Epithelial cell of esophagus (primary cell): ENCODE results near the gene GBF1.

Experiments used
- DNase-seq: peaks from one replicate; pipeline ENCODE4 v3.0.0; 2010; ENCODE audit warnings: low read depth
- H3K4me3 ChIP-seq: 2 replicates; pipeline ENCODE4 v1.5.1; 2011; ENCODE audit warnings: mild to moderate bottlenecking, low read length, control low read depth
- TF ChIP-seq, protein P1 (sequence below): IDR thresholded peaks from 2 replicates; pipeline ENCODE4 v1.5.1; 2011; ENCODE audit warnings: low read depth, mild to moderate bottlenecking, low read length, control low read depth, inconsistent platforms; ENCODE audit not compliant: insufficient read depth; ENCODE audit errors: missing control alignments

GBF1 gene

DNA sequence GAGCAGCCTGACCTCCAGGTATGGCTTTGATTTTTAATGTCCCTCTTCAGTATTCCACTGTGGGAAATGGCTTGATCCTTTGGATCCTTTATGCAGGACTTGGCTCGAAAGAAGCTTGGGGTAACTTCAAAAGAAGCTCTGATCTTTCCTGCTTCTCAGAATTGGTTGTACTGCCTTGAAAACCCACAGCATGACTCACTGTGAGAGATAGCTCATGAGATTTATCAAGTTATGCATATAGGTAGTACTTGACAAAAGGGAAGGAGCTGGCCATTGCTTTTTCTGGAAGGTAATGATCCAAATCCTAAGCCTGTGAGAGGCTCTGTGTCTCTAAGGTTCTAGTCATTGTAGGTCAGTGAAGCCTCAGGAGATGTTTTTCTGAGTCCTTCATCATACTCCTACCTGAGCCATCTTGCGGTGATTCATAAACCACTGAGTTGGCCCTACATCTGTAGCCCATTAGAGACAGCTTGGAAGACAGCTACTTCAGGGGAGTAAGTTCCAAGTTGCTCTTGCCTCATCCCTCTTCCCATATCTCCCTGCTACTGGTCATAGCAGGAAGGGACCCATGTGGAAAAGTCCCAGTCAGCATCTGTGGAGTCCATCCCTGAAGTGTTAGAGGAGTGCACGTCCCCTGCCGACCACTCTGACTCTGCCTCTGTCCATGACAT lies 113.5 kb downstream of the GBF1 start:
- no peak for DNase-seq
- no peak overlapping the region for H3K4me3 ChIP-seq
- TF ChIP-seq, protein P1, sequence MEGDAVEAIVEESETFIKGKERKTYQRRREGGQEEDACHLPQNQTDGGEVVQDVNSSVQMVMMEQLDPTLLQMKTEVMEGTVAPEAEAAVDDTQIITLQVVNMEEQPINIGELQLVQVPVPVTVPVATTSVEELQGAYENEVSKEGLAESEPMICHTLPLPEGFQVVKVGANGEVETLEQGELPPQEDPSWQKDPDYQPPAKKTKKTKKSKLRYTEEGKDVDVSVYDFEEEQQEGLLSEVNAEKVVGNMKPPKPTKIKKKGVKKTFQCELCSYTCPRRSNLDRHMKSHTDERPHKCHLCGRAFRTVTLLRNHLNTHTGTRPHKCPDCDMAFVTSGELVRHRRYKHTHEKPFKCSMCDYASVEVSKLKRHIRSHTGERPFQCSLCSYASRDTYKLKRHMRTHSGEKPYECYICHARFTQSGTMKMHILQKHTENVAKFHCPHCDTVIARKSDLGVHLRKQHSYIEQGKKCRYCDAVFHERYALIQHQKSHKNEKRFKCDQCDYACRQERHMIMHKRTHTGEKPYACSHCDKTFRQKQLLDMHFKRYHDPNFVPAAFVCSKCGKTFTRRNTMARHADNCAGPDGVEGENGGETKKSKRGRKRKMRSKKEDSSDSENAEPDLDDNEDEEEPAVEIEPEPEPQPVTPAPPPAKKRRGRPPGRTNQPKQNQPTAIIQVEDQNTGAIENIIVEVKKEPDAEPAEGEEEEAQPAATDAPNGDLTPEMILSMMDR, result no peak

DNA sequence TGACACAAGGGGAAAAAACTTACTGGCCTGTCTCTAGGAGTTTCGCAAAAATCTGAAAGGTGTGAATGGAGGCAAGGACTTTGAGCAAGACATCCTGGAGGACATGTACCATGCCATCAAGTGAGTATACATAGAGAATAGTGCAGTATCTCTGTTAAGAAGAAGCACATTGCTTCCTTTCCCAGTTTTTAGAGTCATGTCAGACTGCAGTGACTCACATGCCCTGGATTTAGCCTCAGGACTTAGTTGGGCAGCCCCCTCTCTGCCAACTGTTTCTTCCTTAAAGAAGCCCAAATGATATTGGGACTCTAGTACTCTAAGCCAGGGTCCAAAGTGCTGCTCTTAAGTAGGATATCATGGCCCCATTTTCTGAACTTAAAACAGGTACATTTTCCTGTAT lies 122.1 kb downstream of the GBF1 start:
- peak; percentile 23 for DNase-seq
- H3K4me3 ChIP-seq, result no peak overlapping the region
- TF ChIP-seq, protein P1, result no peak

DNA sequence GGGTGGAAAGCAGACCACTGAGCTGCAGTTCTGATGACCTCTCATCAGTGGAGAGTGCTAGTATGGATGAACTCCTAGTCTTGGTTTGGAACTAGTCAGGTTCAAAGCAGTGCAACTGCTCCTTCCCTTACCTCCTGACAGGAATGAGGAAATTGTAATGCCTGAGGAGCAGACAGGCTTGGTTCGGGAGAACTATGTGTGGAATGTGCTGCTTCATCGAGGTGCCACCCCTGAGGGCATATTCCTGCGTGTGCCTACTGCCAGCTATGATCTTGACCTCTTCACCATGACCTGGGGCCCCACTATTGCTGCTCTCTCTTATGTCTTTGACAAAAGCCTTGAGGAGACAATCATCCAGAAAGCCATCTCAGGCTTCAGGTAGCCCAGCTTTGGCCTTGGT lies 122.7 kb downstream of the GBF1 start:
- H3K4me3 ChIP-seq, result no peak overlapping the region
- TF ChIP-seq, protein P1, result no peak
- peak; percentile 64 for DNase-seq

DNA sequence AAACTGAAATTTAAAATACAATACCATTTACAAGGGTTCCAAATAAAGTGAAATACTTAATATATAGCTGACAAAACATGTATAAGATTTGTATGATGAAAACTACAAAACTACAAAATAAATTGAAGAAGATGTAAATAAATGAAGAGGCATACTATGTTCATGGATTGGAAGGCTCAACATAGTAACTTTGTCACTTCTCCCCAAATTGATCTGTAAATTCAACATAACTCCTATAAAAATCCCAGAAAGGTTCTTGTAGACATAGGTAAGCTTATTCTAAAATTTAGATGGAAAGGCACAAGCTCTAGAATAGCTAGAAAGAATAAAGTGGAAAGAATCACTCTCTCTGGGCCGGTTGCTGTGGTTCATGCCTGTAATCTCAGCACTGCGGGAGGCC lies 126.0 kb downstream of the GBF1 start:
- TF ChIP-seq, protein P1, result no peak
- no peak for DNase-seq
- no peak overlapping the region for H3K4me3 ChIP-seq

DNA sequence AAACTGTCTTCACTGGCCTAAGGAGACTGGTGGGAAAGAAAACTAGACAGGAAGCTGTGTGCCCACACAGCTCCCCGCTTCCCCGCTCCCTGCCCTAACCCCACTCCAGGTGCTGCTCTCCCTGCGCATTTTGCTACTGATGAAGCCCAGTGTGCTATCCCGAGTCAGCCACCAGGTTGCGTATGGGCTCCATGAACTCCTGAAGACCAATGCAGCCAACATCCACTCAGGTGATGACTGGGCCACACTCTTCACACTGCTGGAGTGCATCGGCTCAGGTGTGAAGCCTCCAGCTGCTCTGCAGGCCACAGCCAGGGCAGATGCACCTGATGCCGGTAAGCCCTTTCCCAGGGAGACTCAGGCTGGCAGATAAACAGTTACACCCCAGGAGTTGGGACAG lies 129.9 kb downstream of the GBF1 start:
- TF ChIP-seq, protein P1, result no peak
- H3K4me3 ChIP-seq, result no peak overlapping the region
- DNase-seq, result peak; percentile 22

DNA sequence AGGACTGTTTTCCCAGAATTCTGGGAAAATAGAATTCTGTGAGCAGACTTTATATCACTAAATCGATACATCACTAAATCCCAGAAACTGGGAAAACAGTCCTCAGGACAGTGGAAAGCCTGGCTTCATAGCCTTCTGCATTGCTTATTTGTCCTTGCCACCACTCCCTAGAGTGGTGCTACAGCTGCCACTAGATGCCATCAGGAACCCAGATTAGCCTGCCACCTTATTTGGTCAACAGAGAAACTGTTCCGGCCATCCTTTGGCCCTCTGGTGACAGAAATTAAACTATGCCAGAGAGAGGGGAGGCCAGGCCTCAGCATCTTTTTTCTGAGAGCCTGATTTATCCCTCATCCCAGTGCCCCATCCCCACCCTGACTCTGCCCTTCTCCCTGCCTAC lies 130.5 kb downstream of the GBF1 start:
- DNase-seq, result no peak
- H3K4me3 ChIP-seq, result no peak overlapping the region
- TF ChIP-seq, protein P1, result no peak

DNA sequence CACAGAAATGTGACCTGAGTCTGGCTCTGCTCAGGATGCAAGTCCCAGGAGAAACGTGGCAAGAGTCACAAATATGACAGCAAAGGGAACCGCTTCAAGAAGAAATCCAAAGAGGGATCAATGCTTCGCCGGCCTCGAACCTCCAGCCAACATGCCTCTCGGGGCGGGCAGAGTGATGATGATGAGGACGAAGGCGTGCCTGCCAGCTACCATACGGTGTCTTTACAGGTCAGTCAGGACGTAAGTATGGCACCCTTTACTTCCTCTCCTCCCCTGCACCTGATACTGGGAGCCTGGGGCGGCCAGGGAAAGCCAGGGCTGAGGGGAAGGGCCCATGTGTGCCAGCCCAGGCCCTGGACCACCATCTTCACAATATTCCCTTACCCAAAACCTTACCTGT lies 131.6 kb downstream of the GBF1 start:
- TF ChIP-seq, protein P1, result no peak
- DNase-seq, result no peak
- no peak overlapping the region for H3K4me3 ChIP-seq
